Heart left ventricle (tissue), 16 donors: ENCODE results near the gene CSPG4. TPM values are rescaled to one million over a fixed set of nuclear protein-coding genes. Genes with fewer than 3 reads are reported as not detected.
A peak's percentile ranks its signal among the peaks of the same experiment; 100 is the strongest.

Experiments
- ATAC-seq, 4 donors: fragments of 200-7000 bp; cut with Tn5 transposase; one replicate each; pipeline ENCODE4 v1.9.1; 2020 to 2022; ENCODE audit warnings: moderate library complexity in 4 of 4, mild to moderate bottlenecking in 3 of 4, moderate number of reproducible peaks in 1 of 4
- DNase-seq, 5 donors: peaks; one replicate each; pipeline ENCODE4 v3.0.0-alpha.2; 2020
- H3K27ac ChIP-seq, 12 donors: fragments of 200-600 bp; sonication (generic) in 4 of 12; one replicate each; pipeline versions ENCODE4 v1.5.0 to v1.8.0; 2016 to 2022; ENCODE audit warnings: mild to moderate bottlenecking in 2 of 12
- H3K27me3 ChIP-seq, 9 donors: fragments of 200-600 bp; sonication (generic) in 2 of 9; one replicate each; pipeline versions ENCODE4 v1.5.1 to v1.8.0; 2016 to 2022; ENCODE audit warnings: mild to moderate bottlenecking in 3 of 9
- H3K36me3 ChIP-seq, 9 donors: fragments of 200-600 bp; sonication (generic) in 2 of 9; one replicate each; pipeline versions ENCODE4 v1.5.0 to v1.8.0; 2018 to 2022; ENCODE audit warnings: mild to moderate bottlenecking in 2 of 9
- H3K4me1 ChIP-seq, 12 donors: fragments of 200-600 bp; sonication (generic) in 4 of 12; one replicate each; pipeline versions ENCODE4 v1.5.0 to v1.8.0; 2016 to 2022; ENCODE audit warnings: mild to moderate bottlenecking in 3 of 12
- H3K4me3 ChIP-seq, 12 donors: fragments of 200-600 bp; sonication (generic) in 4 of 12; one replicate each; pipeline versions ENCODE4 v1.5.0 to v1.8.0; 2017 to 2022; ENCODE audit warnings: mild to moderate bottlenecking in 9 of 12, moderate library complexity in 4 of 12
- H3K9me3 ChIP-seq, 12 donors: fragments of 200-600 bp; sonication (generic) in 4 of 12; one replicate each; pipeline versions ENCODE4 v1.5.0 to v1.8.0; 2016 to 2022; ENCODE audit warnings: mild to moderate bottlenecking in 1 of 12
- CTCF ChIP-seq, 12 donors: fragments of 200-600 bp; sonication (generic) in 4 of 12; IDR thresholded peaks; one replicate each; pipeline versions ENCODE4 v1.5.0 to v1.8.0; 2018 to 2022; ENCODE audit warnings: antibody characterized with exemption in 12 of 12, mild to moderate bottlenecking in 5 of 12
- POLR2A ChIP-seq, 2 donors: fragments of 450-650 bp; IDR thresholded peaks; one replicate each; pipeline ENCODE4 v1.6.1; 2017; ENCODE audit warnings: antibody characterized with exemption in 2 of 2, mild to moderate bottlenecking in 2 of 2, moderate library complexity in 2 of 2
- WGBS, 4 donors: extraction: QIAGEN DNeasy Blood & Tissue Kit in 2 of 4; methylation state at CpG; one replicate each; pipeline versions ENCODE4 v1.1.5 to v1.1.7; 2013 to 2018; 5-methylcytosine and 5-hydroxymethylcytosine counted together
- intact Hi-C, 10 donors: fragments of 100-400 bp; cut with DNase I; formaldehyde crosslinking; loops; one replicate each; pipeline versions ENCODE4 v1.11.1 to v1.14.2; 2022
- polyA plus RNA-seq, 2 donors: library from polyadenylated mRNA; stranded (reverse); fragments of 200-250 nt; gene quantifications; one replicate each; pipeline ENCODE4 v1.2.3, GENCODE V29; 2013
- total RNA-seq, 9 donors: library from RNA; depleted of rRNA in 2 of 9; stranded (reverse); fragments of >200 nt in 2 of 9; fragmentation: NEBNext Ultra II Directional in 3 of 9; extraction: Animal tissue kit (Norgen Biotek cat#: 25700) in 3 of 9; gene quantifications; one replicate each; pipeline versions ENCODE4 v1.1.0 to v1.2.4, GENCODE V29; 2016 to 2023
- donor health status: ischemic (EF 13 %, LVEDD 7.1; RV severe dilation, severe dysfunction).
- donor health status: healthy with polysubstance abuse.
- donor health status: DM: no; HTN: yes; CAD: no.
- donor health status: DM: no; HTN: no; CAD: no.
- donor health status: ischemic (EF 25% LVEDD 6.9; RV normal size, moderate dysfunction).
- donor health status: ischemic (EF 25% LVEDD 5.7; RV mildly dilated, moderate dysfunction).
- donor health status: healthy.
- donor health status: DM: yes; HTN: yes; CAD: no.
- donor health status: ischemic (EF 35%, LVEDD 5.7; RV mildly dilated, moderate dysfunction).
- donor health status: nonischemic (EF 11% LVEDD 7.7; RV severe dilation, severe dysfunction).
- donor health status: DM: yes; HTN: yes; CAD: no.
- donor health status: PGD.
- donor health status: ischemic (EF 29% LVEDD 5.4; RV normal size, mild dysfunction).
- donor health status: nonischemic (EF 23%, LVEDD 6.1; RV moderate dilation, normal function).

The CSPG4 gene
- total and polyA plus RNA-seq, 11 donors, result 8.5 to 46.9 (median 13.9) TPM

DNA sequence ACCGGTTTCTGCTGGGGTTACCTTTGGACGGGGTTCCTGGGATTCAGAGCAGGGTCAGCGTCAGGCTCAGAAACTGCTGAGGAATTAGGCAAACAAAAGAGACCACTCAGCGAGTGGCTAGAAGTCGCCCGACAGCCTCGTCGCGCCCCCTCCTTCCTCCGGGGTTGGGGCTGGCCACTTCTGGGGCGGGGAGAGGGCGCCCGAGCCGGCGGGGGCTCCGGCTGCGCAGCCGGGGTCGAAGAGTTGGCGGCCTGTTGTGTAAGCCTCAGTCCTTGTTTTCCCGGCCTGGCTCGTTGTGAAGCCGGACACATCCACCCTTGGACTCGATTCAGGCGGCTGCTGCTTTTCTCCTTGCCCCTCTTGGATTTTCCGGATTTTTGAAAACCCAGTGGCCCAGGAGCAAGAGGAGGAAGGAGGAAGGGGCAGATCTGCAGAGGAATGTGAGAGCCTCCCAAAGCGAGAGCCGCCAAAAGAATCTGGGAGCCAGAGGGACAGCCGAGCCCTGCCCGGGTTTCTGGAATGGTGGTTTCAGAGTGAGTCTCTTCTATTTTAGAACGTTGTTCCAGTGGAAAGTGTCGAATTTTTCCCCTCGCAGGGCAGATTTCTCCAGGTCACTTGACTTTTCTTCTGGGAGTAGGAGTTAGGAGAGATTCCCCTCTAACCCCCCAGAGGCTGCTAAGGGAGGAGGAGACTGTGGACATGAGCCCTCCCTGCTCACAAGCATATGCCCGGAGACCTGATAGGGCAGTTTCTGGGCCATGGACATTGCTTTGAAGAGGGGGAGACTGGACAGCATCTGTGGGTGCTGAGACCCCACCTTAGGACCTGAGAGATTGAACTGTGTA is 64.3 kb downstream of the CSPG4 start:
- intact Hi-C loops, result loop anchor here in 4 of 10 donors (1.0 to 10.0 kb wide), 4 partner anchors 25 to 284 kb away; partner anchors contain the start of genes SIN3A (in 2 of the 4) and MAN2C1 (in 1 of the 4)
- peak in 4 of 5 donors; percentile 60 to 70 (median 66) for DNase-seq
- Histone ChIP-seq H3K27ac (peak overlapping the region; percentile 83 to 99 (median 96)), H3K9me3 (no peaks in the 10 kb centered on the region), H3K4me1 (peaks cover 8 to 66% (median 57%) of the 10 kb centered on the region in 12 donors), H3K4me3 (peak overlapping the region; percentile 63 to 97 (median 86)), H3K36me3 (peaks cover 0 to 16% (median 0%) of the 10 kb centered on the region in 9 donors), H3K27me3 (no peaks in the 10 kb centered on the region)
- 2 to 5% (median 2%) methylated on average over 32 to 34 of the region's 34 CpGs for WGBS, 4 donors
- no peak for TF ChIP-seq CTCF (IDR thresholded peaks at IDR 0.05)
- no peak for TF ChIP-seq POLR2A (IDR thresholded peaks at IDR 0.05)
- ATAC-seq, result peak in 3 of 4 donors; percentile 7 to 34 (median 18)

DNA sequence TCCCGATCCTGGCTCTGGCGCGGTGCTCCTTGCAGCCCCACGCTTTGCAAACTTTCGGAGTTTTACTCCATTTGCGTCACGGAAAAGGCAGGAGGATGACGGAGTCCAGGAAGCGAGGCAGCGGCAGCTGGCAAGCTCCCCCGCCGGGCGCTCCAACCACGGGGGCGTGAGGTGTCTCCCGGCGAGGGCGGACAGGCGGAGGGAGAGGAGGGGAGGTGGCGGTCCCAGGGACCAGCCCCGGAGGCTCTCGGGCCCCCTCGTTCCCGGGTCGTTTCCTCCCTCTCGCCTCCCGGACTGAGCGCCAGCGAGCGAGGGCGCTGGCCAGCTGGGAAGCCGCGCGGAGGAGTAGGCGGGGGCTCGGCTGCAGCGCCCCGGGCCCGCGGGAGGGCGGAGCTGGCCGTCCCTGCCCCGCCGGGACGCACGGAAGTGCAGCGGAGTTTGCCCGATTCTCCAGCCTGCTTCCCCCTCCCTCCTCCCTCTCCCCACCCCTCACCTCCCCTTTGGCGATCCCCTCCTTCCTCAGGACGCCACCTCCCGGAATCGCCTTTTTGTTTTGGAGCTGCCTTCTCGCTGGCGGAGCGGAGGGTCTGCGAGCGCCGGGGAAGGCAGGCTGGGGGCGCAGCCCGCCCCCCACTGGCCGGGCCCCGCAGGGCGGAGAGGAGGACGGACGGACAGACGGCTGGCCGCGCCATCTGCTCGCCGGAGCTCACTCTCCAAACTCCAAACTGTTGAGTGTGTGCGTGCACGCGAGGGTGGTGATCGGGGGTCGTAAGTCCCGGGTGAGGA is 65.1 kb downstream of the CSPG4 start, which contains the start of gene SNX33:
Gene SNX33 (plus strand): TSS at position 543 of the 786 bp plus-strand sequence. CDS start 1,191 bp downstream, outside the sequence.
- intact Hi-C loops, result loop anchor here in 5 of 10 donors (1.0 to 10.0 kb wide), 6 partner anchors 19 to 283 kb away; partner anchors contain the start of genes SIN3A (in 2 of the 5) and MAN2C1 (in 1 of the 5)
- peak within 1 kb of the TSS; percentile 83 to 99 (median 96) for H3K27ac ChIP-seq
- H3K4me3 ChIP-seq, result peak within 1 kb of the TSS; percentile 63 to 97 (median 86)
- no peaks in the 10 kb centered on the region for H3K27me3 ChIP-seq
- peaks cover 8 to 58% (median 51%) of the 10 kb centered on the region in 12 donors for H3K4me1 ChIP-seq
- ATAC-seq (peak; percentile 39 to 86 (median 80)), DNase-seq (peak; percentile 88 to 91 (median 89))
- peaks cover 0 to 16% (median 0%) of the 10 kb centered on the region in 9 donors for H3K36me3 ChIP-seq
- no peaks in the 10 kb centered on the region for H3K9me3 ChIP-seq
- WGBS, 4 donors, result 0 to 1% (median 0%) methylated on average over 31 to 76 of the region's 76 CpGs
- TF ChIP-seq CTCF (IDR thresholded peaks at IDR 0.05), result peak; percentile 30 to 66 (median 50)
- peak in 1 of 2 donors; percentile 68 for TF ChIP-seq POLR2A (IDR thresholded peaks at IDR 0.05)

DNA sequence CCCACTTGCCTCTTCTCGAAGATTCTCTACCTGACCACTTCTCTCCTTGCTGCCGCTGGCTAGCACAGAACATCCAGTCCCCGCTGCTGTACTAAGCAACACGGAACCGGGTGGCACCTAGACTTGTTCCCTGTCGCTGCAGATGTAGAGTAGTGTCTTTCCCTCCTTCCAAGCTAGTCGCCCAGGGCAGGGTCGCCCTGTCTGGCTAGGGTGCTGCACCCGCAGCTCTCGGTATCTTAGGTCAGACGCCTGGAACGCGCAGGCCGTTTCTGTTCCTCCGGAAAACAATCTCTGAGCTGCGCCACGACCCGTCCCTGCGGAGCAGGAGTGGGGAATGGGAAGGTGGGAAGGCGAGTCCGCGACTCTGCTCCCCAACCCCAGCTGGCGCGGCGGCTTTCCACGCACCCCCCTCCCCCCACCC is 65.7 kb downstream of the CSPG4 start:
- Histone ChIP-seq H3K36me3 (peaks cover 0 to 16% (median 0%) of the 10 kb centered on the region in 9 donors), H3K4me3 (peak overlapping the region; percentile 63 to 97 (median 86)), H3K9me3 (no peaks in the 10 kb centered on the region), H3K27ac (peak overlapping the region; percentile 83 to 99 (median 96)), H3K4me1 (peaks cover 8 to 52% (median 45%) of the 10 kb centered on the region in 12 donors), H3K27me3 (no peaks in the 10 kb centered on the region)
- DNase-seq (peak in 3 of 5 donors; percentile 58 to 80 (median 66)), ATAC-seq (peak; percentile 11 to 35 (median 25))
- TF ChIP-seq CTCF (IDR thresholded peaks at IDR 0.05), result no peak
- no peak for TF ChIP-seq POLR2A (IDR thresholded peaks at IDR 0.05)
- 0 to 1% (median 1%) methylated on average over 22 to 26 of the region's 26 CpGs for WGBS, 4 donors
- intact Hi-C loops, result loop anchor here in 5 of 10 donors (2.0 to 10.0 kb wide), 5 partner anchors 20 to 282 kb away; partner anchors contain the start of genes SIN3A (in 2 of the 5) and MAN2C1 (in 1 of the 5)
